NCI-H1092 treated with DMSO at 0.1 percent for 48 hours (cell line): ENCODE measurements around the gene PNMA6E.

Experiments
- DNase-seq: peaks from one replicate; lab custom pipeline; 2025; lab: John Stamatoyannopoulos, UW

PNMA6E gene

GRCh38 chrX:153349952-153350351 is 51.2 kb downstream of the PNMA6E start:
- no peak for DNase-seq

GRCh38 chrX:153348421-153348820 is 52.7 kb downstream of the PNMA6E start:
- no peak for DNase-seq

- DNase-seq = no peak
Measured at GRCh38 chrX:153347530-153347929, 53.6 kb downstream of the PNMA6E start.
